ENCODE data around the gene SPG11. TPM values are rescaled to one million over a fixed set of nuclear protein-coding genes. Genes with fewer than 3 reads are reported as not detected.

Gene SPG11
- total RNA-seq, 2 donors from 2014 or later: 60.2 to 61.6 TPM

- Mint-ChIP-seq H3K4me1 (no peaks in the 10 kb centered on the region), H3K36me3 (ENCODE audit: low read depth) (no peaks in the 10 kb centered on the region), H3K9me3 (no peaks in the 10 kb centered on the region), H3K4me3 (no peak overlapping the region), H3K27me3 (ENCODE audit: insufficient read depth) (peaks cover 2% of the 10 kb centered on the region), H3K27ac (no peak overlapping the region)
- Histone ChIP-seq H3K9ac (ENCODE audit: extremely low read depth, low read length, poor library complexity, severe bottlenecking) (no peak overlapping the region), H3K27me3 (ENCODE audit: control insufficient read depth, insufficient read depth, low read length, poor library complexity, severe bottlenecking) (no peaks in the 10 kb centered on the region), H3K9me3 (ENCODE audit: control insufficient read depth, low read length) (no peaks in the 10 kb centered on the region), H3K36me3 (ENCODE audit: control insufficient read depth, insufficient read depth, low read length) (no peaks in the 10 kb centered on the region), H3K4me3 (ENCODE audit: low read length) (no peak overlapping the region), H3K27ac (ENCODE audit: low read depth, low read length) (no peak overlapping the region), H3K4me1 (ENCODE audit: control insufficient read depth, insufficient read depth, low read length) (no peaks in the 10 kb centered on the region)
- 93 to 94% methylated on average over 2 of the region's 2 CpGs for WGBS, 2 experiments (ENCODE audit: insufficient coverage in 1 of 2, insufficient read length in 1 of 2)
- DNase-seq: no peak
- TF ChIP-seq CTCF (conservative IDR thresholded peaks at IDR 0.05): no peak
These were observed 10.2 kb upstream of the SPG11 start for GRCh38 chr15:44673639-44674038.

DNA sequence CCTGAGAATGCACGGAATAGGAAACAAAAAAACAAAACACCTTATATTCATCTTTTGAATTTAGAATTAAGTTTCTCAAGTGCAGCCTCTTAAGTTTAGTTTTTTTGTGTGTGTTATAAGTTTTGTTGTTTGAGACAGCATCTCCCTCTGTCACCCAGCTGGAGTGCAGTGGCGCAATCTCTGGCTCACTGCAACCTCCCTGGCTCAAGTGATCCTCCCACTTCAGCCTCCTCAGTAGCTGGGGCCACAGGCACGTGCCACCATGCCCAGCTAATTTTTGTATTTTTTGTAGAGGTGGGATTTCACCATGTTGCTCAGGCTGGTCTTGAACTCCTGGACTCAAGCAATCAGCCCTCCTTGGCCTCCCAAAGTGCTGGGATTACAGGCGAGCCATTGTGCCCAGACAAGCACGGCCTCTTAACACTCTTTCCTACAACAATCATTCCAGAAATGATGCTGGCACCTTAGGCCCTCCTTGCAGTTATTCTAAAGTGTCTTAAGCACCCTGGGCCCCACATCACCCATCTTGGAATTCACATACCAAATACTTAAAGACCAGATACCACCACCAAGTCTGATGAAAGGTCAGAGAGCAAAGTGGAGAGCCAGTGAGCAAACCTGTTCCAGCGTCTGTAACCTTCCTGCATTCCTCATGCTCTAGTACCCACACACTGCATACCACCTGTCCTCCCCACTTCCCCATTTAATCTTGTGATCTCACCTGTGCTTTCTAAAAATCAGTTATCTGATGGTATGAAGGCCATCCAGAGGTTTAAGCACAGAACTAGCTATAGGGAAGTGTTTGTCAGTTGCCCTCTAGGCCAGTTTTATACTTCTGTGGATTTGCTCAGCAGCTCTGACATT lies 6.9 kb upstream of the SPG11 start:
- Histone ChIP-seq H3K9me3 (ENCODE audit: control insufficient read depth, low read length) (no peaks in the 10 kb centered on the region), H3K36me3 (ENCODE audit: control insufficient read depth, insufficient read depth, low read length) (no peaks in the 10 kb centered on the region), H3K9ac (ENCODE audit: extremely low read depth, low read length, poor library complexity, severe bottlenecking) (no peak overlapping the region), H3K27me3 (ENCODE audit: control insufficient read depth, insufficient read depth, low read length, poor library complexity, severe bottlenecking) (no peaks in the 10 kb centered on the region), H3K27ac (ENCODE audit: low read depth, low read length) (no peak overlapping the region), H3K4me1 (ENCODE audit: control insufficient read depth, insufficient read depth, low read length) (no peaks in the 10 kb centered on the region), H3K4me3 (ENCODE audit: low read length) (no peak overlapping the region)
- Mint-ChIP-seq H3K27ac (no peak overlapping the region), H3K4me3 (no peak overlapping the region), H3K36me3 (ENCODE audit: low read depth) (no peaks in the 10 kb centered on the region), H3K9me3 (no peaks in the 10 kb centered on the region), H3K4me1 (peaks cover 4% of the 10 kb centered on the region), H3K27me3 (ENCODE audit: insufficient read depth) (peaks cover 9% of the 10 kb centered on the region)
- TF ChIP-seq CTCF (conservative IDR thresholded peaks at IDR 0.05): no peak
- WGBS, 2 experiments (ENCODE audit: insufficient coverage in 1 of 2, insufficient read length in 1 of 2): 82 to 87% methylated on average over 3 to 6 of the region's 6 CpGs
- no peak for DNase-seq

GRCh38 chr15:44668921-44669320 lies 5.5 kb upstream of the SPG11 start:
- Histone ChIP-seq H3K4me3 (ENCODE audit: low read length) (no peak overlapping the region), H3K27me3 (ENCODE audit: control insufficient read depth, insufficient read depth, low read length, poor library complexity, severe bottlenecking) (no peaks in the 10 kb centered on the region), H3K27ac (ENCODE audit: low read depth, low read length) (no peak overlapping the region), H3K9ac (ENCODE audit: extremely low read depth, low read length, poor library complexity, severe bottlenecking) (no peak overlapping the region), H3K9me3 (ENCODE audit: control insufficient read depth, low read length) (no peaks in the 10 kb centered on the region), H3K4me1 (ENCODE audit: control insufficient read depth, insufficient read depth, low read length) (no peaks in the 10 kb centered on the region), H3K36me3 (ENCODE audit: control insufficient read depth, insufficient read depth, low read length) (no peaks in the 10 kb centered on the region)
- Mint-ChIP-seq H3K27ac (no peak overlapping the region), H3K4me1 (peaks cover 6% of the 10 kb centered on the region), H3K9me3 (no peaks in the 10 kb centered on the region), H3K27me3 (ENCODE audit: insufficient read depth) (peaks cover 9% of the 10 kb centered on the region), H3K4me3 (no peak overlapping the region), H3K36me3 (ENCODE audit: low read depth) (no peaks in the 10 kb centered on the region)
- DNase-seq: no peak
- 88% methylated on average over 2 of the region's 2 CpGs; no CpG with 5 or more reads in 1 of the 2 experiments for WGBS, 2 experiments (ENCODE audit: insufficient coverage in 1 of 2, insufficient read length in 1 of 2)
- no peak for TF ChIP-seq CTCF (conservative IDR thresholded peaks at IDR 0.05)
